Fibroblast of lung (primary cell): ENCODE measurements around the gene NEBL. TPM values are rescaled to one million over a fixed set of nuclear protein-coding genes. Genes with fewer than 3 reads are reported as not detected.

Experiments
- DNase-seq, 2 donors: peaks; one replicate each; pipeline versions ENCODE4 v3.0.0 to v3.0.0-alpha.2; 2010; ENCODE audit warnings: low read depth in 2 of 2
- H2AFZ ChIP-seq: 2 replicates; pipeline ENCODE4 v1.5.1; 2012; ENCODE audit warnings: low read length, control low read depth, inconsistent platforms
- H3K27ac ChIP-seq: 2 replicates; pipeline ENCODE4 v1.5.1; 2011; ENCODE audit warnings: low read length, control low read depth; ENCODE audit not compliant: insufficient read depth
- H3K27me3 ChIP-seq: 2 replicates; pipeline ENCODE4 v1.5.1; 2011; ENCODE audit warnings: mild to moderate bottlenecking, low read length; ENCODE audit not compliant: control insufficient read depth, insufficient read depth
- H3K36me3 ChIP-seq: 2 replicates; pipeline ENCODE4 v1.5.1; 2011; ENCODE audit warnings: low read length; ENCODE audit not compliant: control insufficient read depth, insufficient read depth
- H3K4me1 ChIP-seq: 2 replicates; pipeline ENCODE4 v1.5.1; 2011; ENCODE audit warnings: low read length; ENCODE audit not compliant: control insufficient read depth, insufficient read depth; ENCODE audit errors: extremely low read depth
- H3K4me2 ChIP-seq: 2 replicates; pipeline ENCODE4 v1.5.1; 2011; ENCODE audit warnings: low read length, control low read depth; ENCODE audit not compliant: insufficient read depth; ENCODE audit errors: extremely low read depth
- H3K4me3 ChIP-seq, 4 experiments: fragments of 200-600 bp in 1 of 4; sonication (generic) in 1 of 4; replicated peaks in 1 of 4; 2 replicates each; pipeline ENCODE4 v1.5.1; 2011 to 2016; ENCODE audit warnings: low read length in 4 of 4, low read depth in 3 of 4, mild to moderate bottlenecking in 3 of 4, control low read depth in 2 of 4, inconsistent platforms in 1 of 4, mixed read lengths in 1 of 4; ENCODE audit not compliant: insufficient read depth in 1 of 4; ENCODE audit errors: control extremely low read depth in 1 of 4
- H3K79me2 ChIP-seq: 2 replicates; pipeline ENCODE4 v1.5.1; 2012; ENCODE audit warnings: mild to moderate bottlenecking, low read length, inconsistent platforms; ENCODE audit not compliant: control insufficient read depth, insufficient read depth
- H3K9ac ChIP-seq: 2 replicates; pipeline ENCODE4 v1.5.1; 2011; ENCODE audit warnings: mild to moderate bottlenecking, low read length, control low read depth; ENCODE audit not compliant: insufficient read depth
- H3K9me3 ChIP-seq: 2 replicates; pipeline ENCODE4 v1.5.1; 2012; ENCODE audit warnings: low read depth, low read length; ENCODE audit not compliant: control insufficient read depth, insufficient read depth
- H4K20me1 ChIP-seq: 2 replicates; pipeline ENCODE4 v1.5.1; 2011; ENCODE audit warnings: low read length; ENCODE audit not compliant: control insufficient read depth, insufficient read depth; ENCODE audit errors: extremely low read depth
- CTCF ChIP-seq, 2 donors: IDR thresholded peaks in 1 of 2; conservative IDR thresholded peaks in 1 of 2; 1 replicate in 1 of 2; 2 replicates in 1 of 2; pipeline ENCODE4 v1.5.1; 2011 to 2012; ENCODE audit warnings: low read length in 2 of 2, control low read depth in 1 of 2, inconsistent platforms in 1 of 2, low read depth in 1 of 2, mild to moderate bottlenecking in 1 of 2
- EZH2 ChIP-seq: IDR thresholded peaks from 2 replicates; pipeline ENCODE4 v1.5.1; 2012; ENCODE audit warnings: low read length, control low read depth, mild to moderate bottlenecking; ENCODE audit errors: missing control alignments
- polyA plus RNA-seq, 2 donors: library from polyadenylated mRNA; depleted of rRNA in 1 of 2; stranded (reverse) in 1 of 2; unstranded in 1 of 2; fragments of >200 nt; gene quantifications; 2 replicates each; pipeline ENCODE4 v1.2.1, GENCODE V29; 2011 to 2012; ENCODE audit warnings: missing spikeins in 1 of 2
- total RNA-seq: library from RNA; depleted of rRNA; stranded (reverse); fragments of >200 nt; gene quantifications from 2 replicates; pipeline ENCODE4 v1.2.1, GENCODE V29; 2014

The NEBL gene
- total and polyA plus RNA-seq, 2 donors (not counting 1 experiment from before 2014, with no cell fraction given), result 0.11 to 0.33 TPM

- no peak overlapping the region for H3K27ac ChIP-seq
- no peaks in the 10 kb centered on the region for H4K20me1 ChIP-seq
- no peak for TF ChIP-seq CTCF (conservative IDR thresholded peaks at IDR 0.05 in 1 of 2, IDR thresholded peaks at IDR 0.05 in 1 of 2; ENCODE audit: low read depth in 1 of 2, low read length in 2 of 2)
- no peak for TF ChIP-seq EZH2
- H3K79me2 ChIP-seq, result no peaks in the 10 kb centered on the region
- no peaks in the 10 kb centered on the region for H3K4me1 ChIP-seq
- no peak overlapping the region for H3K4me3 ChIP-seq
- no peaks in the 10 kb centered on the region for H3K27me3 ChIP-seq
- no peak overlapping the region for H3K9ac ChIP-seq
- H3K36me3 ChIP-seq, result no peaks in the 10 kb centered on the region
- H3K4me2 ChIP-seq, result no peak overlapping the region
- no peak overlapping the region for H2AFZ ChIP-seq
- DNase-seq, result no peak
- H3K9me3 ChIP-seq, result no peaks in the 10 kb centered on the region
These were observed 25.3 kb upstream of the NEBL start for GRCh38 chr10:20922451-20922850.

- Histone ChIP-seq H3K27ac (no peak overlapping the region), H3K9me3 (no peaks in the 10 kb centered on the region), H3K4me3 (no peak overlapping the region), H4K20me1 (no peaks in the 10 kb centered on the region), H3K27me3 (no peaks in the 10 kb centered on the region), H3K79me2 (no peaks in the 10 kb centered on the region), H3K9ac (no peak overlapping the region), H2AFZ (no peak overlapping the region), H3K4me2 (no peak overlapping the region), H3K4me1 (no peaks in the 10 kb centered on the region), H3K36me3 (no peaks in the 10 kb centered on the region)
- TF ChIP-seq CTCF (conservative IDR thresholded peaks at IDR 0.05 in 1 of 2, IDR thresholded peaks at IDR 0.05 in 1 of 2; ENCODE audit: low read depth in 1 of 2, low read length in 2 of 2) (no peak), EZH2 (no peak)
- no peak for DNase-seq
These were observed 24.9 kb upstream of the NEBL start for GRCh38 chr10:20922033-20922432.

GRCh38 chr10:20920061-20920460 lies 22.9 kb upstream of the NEBL start:
- Histone ChIP-seq H3K4me2 (no peak overlapping the region), H3K4me1 (no peaks in the 10 kb centered on the region), H3K27me3 (no peaks in the 10 kb centered on the region), H3K36me3 (no peaks in the 10 kb centered on the region), H3K79me2 (no peaks in the 10 kb centered on the region), H4K20me1 (no peaks in the 10 kb centered on the region), H3K9ac (no peak overlapping the region), H3K4me3 (no peak overlapping the region), H2AFZ (no peak overlapping the region), H3K27ac (no peak overlapping the region), H3K9me3 (no peaks in the 10 kb centered on the region)
- TF ChIP-seq CTCF (conservative IDR thresholded peaks at IDR 0.05 in 1 of 2, IDR thresholded peaks at IDR 0.05 in 1 of 2; ENCODE audit: low read depth in 1 of 2, low read length in 2 of 2) (no peak), EZH2 (no peak)
- DNase-seq, result no peak
